OCI-LY7 (cell line): ENCODE measurements around the gene TMTC2. TPM values are rescaled to one million over a fixed set of nuclear protein-coding genes. Genes with fewer than 3 reads are reported as not detected.

Experiments used
- BruUV-seq: library from RNA; stranded (reverse); fragments of 400-500 nt; replicated peaks from 2 replicates; lab custom pipeline; 2021; lab: Mats Ljungman, UMichigan
- CTCF ChIA-PET: fragments of 300-600 bp; sonication (Branson Sonifier 250); formaldehyde crosslinking; loops from one replicate; lab custom pipeline; 2022; ENCODE audit warnings: antibody characterized with exemption; ENCODE audit not compliant: unreplicated experiment; lab: Charles Lee
- POLR2A ChIA-PET: fragments of 300-600 bp; sonication (Branson Sonifier 250); formaldehyde crosslinking; loops from one replicate; lab custom pipeline; 2022; ENCODE audit warnings: antibody characterized with exemption; lab: Charles Lee
- DNase-seq: peaks from one replicate; pipeline ENCODE4 v3.0.0-alpha.2; 2015; ENCODE audit warnings: low spot score
- H2AFZ ChIP-seq: fragments of 200-600 bp; sonication (generic), shearing (Covaris generic); 2 replicates; pipeline ENCODE4 v1.6.1; 2014; ENCODE audit warnings: mild to moderate bottlenecking, antibody characterized with exemption, low read length, moderate library complexity
- H3K27ac ChIP-seq: fragments of 200-600 bp; sonication (generic); 2 replicates; pipeline ENCODE4 v1.5.1; 2014; ENCODE audit warnings: mixed run types, low read depth, mild to moderate bottlenecking, moderate library complexity, low read length, inconsistent platforms; ENCODE audit not compliant: poor library complexity, severe bottlenecking
- H3K36me3 ChIP-seq: fragments of 200-600 bp; sonication (generic); 2 replicates; pipeline ENCODE4 v1.6.1; 2014; ENCODE audit warnings: mild to moderate bottlenecking, antibody characterized with exemption, low read length, moderate library complexity, mixed read lengths; ENCODE audit not compliant: insufficient read depth
- H3K4me1 ChIP-seq: fragments of 200-600 bp; sonication (generic); 2 replicates; pipeline ENCODE4 v1.5.1; 2014; ENCODE audit warnings: mild to moderate bottlenecking, low read length; ENCODE audit not compliant: insufficient read depth, poor library complexity, severe bottlenecking
- H3K4me2 ChIP-seq: fragments of 200-600 bp; sonication (generic); 2 replicates; pipeline ENCODE4 v1.6.1; 2014; ENCODE audit warnings: mild to moderate bottlenecking, low read length
- H3K4me3 ChIP-seq: fragments of 200-600 bp; sonication (generic); 2 replicates; pipeline ENCODE4 v1.5.1; 2014; ENCODE audit warnings: mild to moderate bottlenecking, low read depth, low read length; ENCODE audit not compliant: poor library complexity, severe bottlenecking
- H3K79me2 ChIP-seq: fragments of 200-600 bp; sonication (generic); 2 replicates; pipeline ENCODE4 v1.6.1; 2016; ENCODE audit warnings: low read depth, mild to moderate bottlenecking, low read length, moderate library complexity, mixed read lengths; ENCODE audit not compliant: insufficient read depth
- H3K9me2 ChIP-seq: fragments of 200-600 bp; sonication (generic); 2 replicates; pipeline ENCODE4 v1.6.1; 2016; ENCODE audit warnings: mild to moderate bottlenecking, low read length, mixed read lengths; ENCODE audit not compliant: insufficient read depth
- H3K9me3 ChIP-seq: fragments of 200-600 bp; sonication (generic); 2 replicates; pipeline ENCODE4 v1.6.1; 2014; ENCODE audit warnings: mild to moderate bottlenecking, mixed run types, low read length, mixed read lengths
- H4K20me1 ChIP-seq: fragments of 200-600 bp; sonication (generic); 2 replicates; pipeline ENCODE4 v1.6.1; 2014; ENCODE audit warnings: mild to moderate bottlenecking, antibody characterized with exemption, low read length, moderate library complexity, mixed read lengths; ENCODE audit not compliant: insufficient read depth
- CTCF ChIP-seq: fragments of 200-600 bp; sonication (generic); conservative IDR thresholded peaks from 2 replicates; pipeline ENCODE4 v1.5.1; 2014; ENCODE audit warnings: mild to moderate bottlenecking, antibody characterized with exemption, low read length, moderate library complexity, mixed read lengths
- EZH2phosphoT487 ChIP-seq: fragments of 200-600 bp; sonication (generic); IDR thresholded peaks from 2 replicates; pipeline ENCODE4 v1.6.1; 2018; ENCODE audit warnings: low read depth, borderline replicate concordance, mild to moderate bottlenecking, mixed run types, antibody characterized with exemption, low read length, moderate library complexity, mixed read lengths
- intact Hi-C: fragments of 100-400 bp; cut with micrococcal nuclease; formaldehyde crosslinking; loops from one replicate; pipeline ENCODE4 v1.10.0; 2022; ENCODE audit not compliant: unreplicated experiment
- total RNA-seq, 2 experiments: library from RNA; depleted of rRNA in 1 of 2; stranded (reverse); fragments of >200 nt in 1 of 2; shearing (Covaris generic) in 1 of 2; gene quantifications; 2 replicates each; pipeline ENCODE4 v1.2.3, GENCODE V29; 2014 to 2022

Gene TMTC2
- total RNA-seq, 2 experiments from 2014 or later = 5.6 to 8.1 TPM

- no peaks in the 10 kb centered on the region for H3K79me2 ChIP-seq
- no peaks in the 10 kb centered on the region for H4K20me1 ChIP-seq
- intact Hi-C loops = no loop called here
- no peak overlapping the region for H2AFZ ChIP-seq
- H3K4me2 ChIP-seq = no peak overlapping the region
- no peaks in the 10 kb centered on the region for H3K9me3 ChIP-seq
- no peaks in the 10 kb centered on the region for H3K4me1 ChIP-seq
- H3K36me3 ChIP-seq = no peaks in the 10 kb centered on the region
- POLR2A ChIA-PET = interaction anchor here (1.0 kb wide), 1 partner anchor 473 kb away, joined by 3 read pairs; no protein-coding TSS in a partner anchor
- TF ChIP-seq EZH2phosphoT487 (no peak), CTCF (no peak)
- no peak overlapping the region for H3K27ac ChIP-seq
- DNase-seq = no peak
- CTCF ChIA-PET = no interaction called here
- no TSS peak for BruUV-seq
- no peak overlapping the region for H3K4me3 ChIP-seq
- H3K9me2 ChIP-seq = no peaks in the 10 kb centered on the region
Observed at GRCh38 chr12:82972624-82973023, 285.9 kb downstream of the TMTC2 start.

GRCh38 chr12:82973592-82973991 is 286.9 kb downstream of the TMTC2 start:
- no peaks in the 10 kb centered on the region for H3K4me1 ChIP-seq
- no peak for DNase-seq
- TF ChIP-seq EZH2phosphoT487 (no peak), CTCF (no peak)
- H4K20me1 ChIP-seq = no peaks in the 10 kb centered on the region
- ChIA-PET CTCF (no interaction called here), POLR2A (interaction anchor here (0.7 kb wide), 1 partner anchor 218 kb away, joined by 3 read pairs; no protein-coding TSS in a partner anchor)
- no peaks in the 10 kb centered on the region for H3K79me2 ChIP-seq
- H3K36me3 ChIP-seq = no peaks in the 10 kb centered on the region
- no peak overlapping the region for H3K27ac ChIP-seq
- no peak overlapping the region for H3K4me3 ChIP-seq
- BruUV-seq = no TSS peak
- H3K9me3 ChIP-seq = no peaks in the 10 kb centered on the region
- H3K4me2 ChIP-seq = no peak overlapping the region
- intact Hi-C loops = no loop called here
- no peak overlapping the region for H2AFZ ChIP-seq
- no peaks in the 10 kb centered on the region for H3K9me2 ChIP-seq

- H3K9me2 ChIP-seq = no peaks in the 10 kb centered on the region
- no peaks in the 10 kb centered on the region for H3K9me3 ChIP-seq
- CTCF ChIA-PET = no interaction called here
- no peak for DNase-seq
- H4K20me1 ChIP-seq = no peaks in the 10 kb centered on the region
- H3K4me3 ChIP-seq = no peak overlapping the region
- no peaks in the 10 kb centered on the region for H3K36me3 ChIP-seq
- POLR2A ChIA-PET = interaction anchor here (2.6 kb wide), 1 partner anchor 14 kb away, joined by 9 read pairs; no protein-coding TSS in a partner anchor
- intact Hi-C loops = no loop called here
- no peaks in the 10 kb centered on the region for H3K4me1 ChIP-seq
- BruUV-seq = no TSS peak
- no peak for TF ChIP-seq CTCF
- no peak for TF ChIP-seq EZH2phosphoT487
- no peak overlapping the region for H3K27ac ChIP-seq
- no peak overlapping the region for H2AFZ ChIP-seq
- no peaks in the 10 kb centered on the region for H3K79me2 ChIP-seq
- H3K4me2 ChIP-seq = no peak overlapping the region
Observed at GRCh38 chr12:82981150-82981549, 294.4 kb downstream of the TMTC2 start.
